ENCODE measurements around the gene TINAGL1. TPM values are rescaled to one million over a fixed set of nuclear protein-coding genes. Genes with fewer than 3 reads are reported as not detected.

The TINAGL1 gene
- total and polyA plus RNA-seq, 8 donors: 10.1 to 47.3 (median 25.7) TPM

GRCh38 chr1:31627301-31627929 is 51.1 kb downstream of the TINAGL1 start:
- no peaks in the 10 kb centered on the region for H3K27me3 ChIP-seq
- H3K9me3 ChIP-seq: no peaks in the 10 kb centered on the region
- H3K4me3 ChIP-seq: no peak overlapping the region
- peak overlapping the region; percentile 37 to 59 (median 46) for H3K27ac ChIP-seq
- peaks cover 0 to 31% (median 4%) of the 10 kb centered on the region in 3 donors for H3K36me3 ChIP-seq
- DNase-seq (peak; percentile 61 to 81 (median 72)), FAIRE-seq (no peak), ATAC-seq (peak; percentile 75 to 89 (median 86))
- no peak for TF ChIP-seq CTCF (IDR thresholded peaks at IDR 0.05)
- intact Hi-C loops (cut with DNase I): no loop called here
- WGBS, 2 donors: 28 to 32% methylated on average over 13 of the region's 13 CpGs
- peaks cover 10 to 20% (median 18%) of the 10 kb centered on the region in 3 donors for H3K4me1 ChIP-seq

- Histone ChIP-seq H3K36me3 (peaks cover 0 to 34% (median 8%) of the 10 kb centered on the region in 3 donors), H3K4me3 (no peak overlapping the region), H3K9me3 (no peaks in the 10 kb centered on the region), H3K4me1 (peaks cover 10 to 20% (median 18%) of the 10 kb centered on the region in 3 donors), H3K27me3 (no peaks in the 10 kb centered on the region), H3K27ac (peak overlapping the region; percentile 37 to 59 (median 46))
- intact Hi-C loops (cut with DNase I): no loop called here
- TF ChIP-seq CTCF (IDR thresholded peaks at IDR 0.05): no peak
- DNase-seq (peak in 3 of 6 donors; percentile 29 to 57 (median 42)), ATAC-seq (peak; percentile 39 to 59 (median 55)), FAIRE-seq (no peak)
- 50 to 53% methylated on average over 11 of the region's 11 CpGs for WGBS, 2 donors
Measured at GRCh38 chr1:31627930-31628559, 51.7 kb downstream of the TINAGL1 start.

DNA sequence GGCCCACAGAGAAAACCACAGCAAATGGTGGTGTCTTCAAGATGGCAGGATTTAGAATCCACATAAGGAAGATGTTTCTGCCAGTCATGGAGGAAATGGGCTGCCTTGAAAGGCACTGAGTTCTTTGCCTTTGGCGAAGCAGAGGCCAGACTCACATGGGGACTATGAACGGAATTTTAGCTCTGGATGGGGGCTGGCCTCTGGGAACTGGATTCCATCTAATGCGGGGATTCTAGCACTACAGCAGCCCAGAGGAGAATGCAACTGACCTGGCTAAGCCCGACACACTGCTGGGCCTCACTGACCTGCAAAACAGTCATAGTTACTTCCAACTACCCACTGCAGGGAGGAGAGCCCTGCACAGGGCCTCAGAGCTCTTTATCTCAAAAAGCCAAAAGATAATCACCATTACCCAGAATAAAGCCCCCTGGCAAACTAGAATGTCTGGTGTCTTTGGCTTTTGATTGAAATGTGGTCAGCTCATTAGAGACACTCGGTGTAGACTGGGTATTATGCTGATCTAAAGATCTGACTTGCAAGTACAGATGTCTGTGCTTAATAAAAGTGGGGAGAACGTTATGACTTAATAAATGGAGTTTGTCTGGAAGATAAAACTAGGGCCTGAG is 52.7 kb downstream of the TINAGL1 start:
- Histone ChIP-seq H3K27ac (peak overlapping the region in 1 of 4 donors; percentile 54), H3K36me3 (peaks cover 0 to 34% (median 10%) of the 10 kb centered on the region in 3 donors), H3K4me3 (no peak overlapping the region), H3K4me1 (peaks cover 10 to 20% (median 18%) of the 10 kb centered on the region in 3 donors), H3K27me3 (no peaks in the 10 kb centered on the region), H3K9me3 (no peaks in the 10 kb centered on the region)
- intact Hi-C loops (cut with DNase I): no loop called here
- 92 to 93% methylated on average over 6 of the region's 6 CpGs for WGBS, 2 donors
- no peak for TF ChIP-seq CTCF (IDR thresholded peaks at IDR 0.05)
- FAIRE-seq: no peak
- no peak for ATAC-seq
- no peak for DNase-seq

DNA sequence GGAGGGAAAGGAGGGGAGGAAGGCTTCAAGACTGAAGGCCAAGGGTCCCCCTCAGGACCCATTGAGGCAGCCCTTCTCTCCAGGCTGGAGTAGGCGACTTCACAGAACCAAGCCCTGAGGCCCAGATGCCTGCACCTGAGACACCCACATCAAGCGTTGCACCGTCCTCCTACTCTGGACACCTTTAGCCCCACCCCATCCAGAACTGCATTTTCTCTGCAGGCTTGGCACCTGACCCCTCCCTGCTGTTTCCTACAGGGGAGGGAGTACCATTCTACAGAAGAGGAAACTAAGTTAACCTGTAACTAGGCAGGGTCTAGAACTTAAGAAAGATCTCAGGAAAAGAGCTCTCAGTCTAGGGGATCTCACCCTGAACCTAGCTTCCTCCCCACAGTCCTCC is 56.3 kb downstream of the TINAGL1 start:
- no peak for ATAC-seq
- Histone ChIP-seq H3K36me3 (peaks cover 0 to 44% (median 10%) of the 10 kb centered on the region in 3 donors), H3K27me3 (no peaks in the 10 kb centered on the region), H3K9me3 (no peaks in the 10 kb centered on the region), H3K27ac (no peak overlapping the region), H3K4me3 (no peak overlapping the region), H3K4me1 (peaks cover 5 to 12% (median 8%) of the 10 kb centered on the region in 3 donors)
- no peak for FAIRE-seq
- TF ChIP-seq CTCF (IDR thresholded peaks at IDR 0.05): no peak
- DNase-seq: no peak
- WGBS, 2 donors: 96 to 100% methylated on average over 3 of the region's 3 CpGs
- intact Hi-C loops (cut with DNase I): no loop called here
